ENCODE measurements around the gene ANKH. TPM values are rescaled to one million over a fixed set of nuclear protein-coding genes. Genes with fewer than 3 reads are reported as not detected.
A peak's percentile ranks its signal among the peaks of the same experiment; 100 is the strongest.

Gene ANKH
- total and polyA plus RNA-seq, 2 of the 13 experiments (the other 11 are each of a cell fraction or from before 2014, with no cell fraction given), result 25.0 to 36.0 TPM

DNA sequence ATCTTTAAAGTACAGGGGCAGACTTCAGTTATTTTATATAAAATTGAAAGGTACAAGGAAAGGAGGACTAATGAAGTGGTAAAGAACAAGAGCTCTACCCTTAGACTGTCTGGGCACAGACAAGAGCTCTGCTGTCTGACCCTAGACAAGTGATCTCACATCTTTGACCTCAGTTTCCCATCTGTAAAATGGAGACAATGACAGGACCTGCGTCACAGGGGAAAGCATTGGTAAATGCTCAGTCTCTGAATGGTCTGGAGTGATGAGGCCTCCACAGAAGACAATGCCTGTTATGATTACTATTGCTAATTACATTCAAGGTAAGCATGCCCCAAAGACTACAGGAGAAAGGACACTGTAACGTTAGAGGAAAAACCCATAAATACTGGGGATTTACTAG lies 37.5 kb downstream of the ANKH start:
- H3K4me1 ChIP-seq (ENCODE audit: insufficient read depth, low read length), result no peaks in the 10 kb centered on the region
- intact Hi-C loops (cut with micrococcal nuclease; ENCODE audit: unreplicated experiment), result no loop called here
- H3K27ac ChIP-seq (ENCODE audit: extremely low read length, insufficient read depth, low read length), result no peak overlapping the region
- no peak for TF ChIP-seq ATF7 (IDR thresholded peaks at IDR 0.05)
- TF ChIP-seq ATF7 (CRISPR knock-in tag; IDR thresholded peaks at IDR 0.05), result no peak
- TF ChIP-seq ZNF629 (CRISPR knock-in tag; conservative IDR thresholded peaks at IDR 0.05), result 0 out of 2 replicates have a peak, but pooled peaks have one; percentile 37
- TF ChIP-seq ZNF430 (CRISPR knock-in tag; IDR thresholded peaks at IDR 0.05), result no peak
- no peak for TF ChIP-seq ZHX2 (IDR thresholded peaks at IDR 0.05; ENCODE audit: low read depth)
- TF ChIP-seq ZHX2 (CRISPR knock-in tag; IDR thresholded peaks at IDR 0.05; ENCODE audit: borderline replicate concordance), result no peak
- TF ChIP-seq IKZF1 (IDR thresholded peaks at IDR 0.05), result no peak
- no peak for TF ChIP-seq KLF15 (CRISPR knock-in tag; IDR thresholded peaks at IDR 0.05; ENCODE audit: borderline replicate concordance)
- no TSS peak for BruUV-seq (replicated peaks)
- 98% methylated on average over 2 of the region's 2 CpGs for WGBS (ENCODE audit: low lambda C conversion rate)
- no peak overlapping the region for H3K4me3 ChIP-seq (replicated peaks in 1 of 3; ENCODE audit: insufficient read depth in 1 of 3, low read depth in 2 of 3, low read length in 3 of 3)
- no peak overlapping the region for H3K9ac ChIP-seq (ENCODE audit: insufficient read depth, low read depth, low read length)
- no peak overlapping the region for H2AFZ ChIP-seq (ENCODE audit: low read length)
- ATAC-seq (no peak), DNase-seq (ENCODE audit: low spot score) (no peak), FAIRE-seq (no peak)
- H3K79me2 ChIP-seq (ENCODE audit: insufficient read depth, low read length), result peaks cover 2% of the 10 kb centered on the region
- ChIA-PET POLR2A (no interaction called here), CTCF (ENCODE audit: low intra/inter-chr PET ratio, low total read pairs) (no interaction called here)
- no peaks in the 10 kb centered on the region for H3K27me3 ChIP-seq (ENCODE audit: control insufficient read depth in 1 of 2, insufficient read depth in 2 of 2, low read length in 2 of 2)
- in situ Hi-C loops (cut with HindIII; ENCODE audit: extremely low pct_ligation_motif_present, low pct_unique_long_range_greater_than_20kb), result no loop called here
- H4K20me1 ChIP-seq (ENCODE audit: insufficient read depth, low read length), result no peaks in the 10 kb centered on the region
- no peaks in the 10 kb centered on the region for H3K9me3 ChIP-seq (ENCODE audit: low read length)
- H3K36me3 ChIP-seq (replicated peaks in 1 of 2; ENCODE audit: control insufficient read depth in 1 of 2, insufficient read depth in 2 of 2, low read length in 2 of 2), result 0 out of 5 replicates have a peak, but pooled peaks cover 0 to 6% of the 10 kb centered on the region in 2 experiments
- H3K4me2 ChIP-seq (ENCODE audit: low read depth, low read length), result no peak overlapping the region
